GM18907 (cell line): Measurements from ENCODE around the gene RHOF.

Experiments
- ATAC-seq: cut with Tn5 transposase; IDR thresholded peaks from one replicate; pipeline ENCODE4 v1.9.1; 2021; ENCODE audit warnings: mild to moderate bottlenecking, moderate library complexity; ENCODE audit not compliant: unreplicated experiment

RHOF gene

GRCh38 chr12:121820056-121820455, 26.6 kb upstream of the RHOF start:
- no peak for ATAC-seq

DNA sequence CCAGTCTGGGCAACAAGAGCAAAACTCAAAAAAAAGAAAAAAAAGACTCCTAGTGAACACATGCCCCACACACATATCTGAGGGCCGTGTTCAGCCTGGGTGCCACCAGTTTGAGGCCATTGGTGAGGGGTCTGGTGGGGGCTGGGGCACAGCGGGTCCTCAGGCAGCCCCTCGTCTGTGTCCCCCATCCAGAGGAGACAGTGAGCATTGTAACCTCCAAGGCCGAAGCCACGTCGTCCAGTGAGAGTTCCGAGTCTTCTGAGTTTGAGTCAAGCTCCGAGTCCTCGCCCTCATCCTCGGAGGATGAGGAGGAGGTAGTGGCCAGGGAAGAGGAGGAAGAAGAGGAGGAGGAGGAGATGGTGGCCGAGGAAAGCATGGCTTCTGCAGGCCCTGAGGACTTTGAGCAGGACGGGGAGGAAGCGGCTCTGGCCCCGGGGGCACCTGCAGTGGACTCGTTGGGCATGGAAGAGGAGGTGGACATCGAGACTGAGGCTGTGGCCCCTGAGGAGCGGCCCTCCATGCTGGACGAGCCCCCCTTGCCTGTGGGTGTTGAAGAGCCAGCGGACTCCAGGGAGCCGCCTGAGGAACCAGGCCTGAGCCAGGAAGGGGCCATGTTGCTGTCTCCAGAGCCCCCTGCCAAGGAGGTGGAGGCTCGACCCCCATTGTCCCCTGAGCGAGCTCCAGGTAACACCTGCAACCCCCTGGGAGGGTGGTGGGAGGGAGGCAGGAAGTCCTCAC, 25.9 kb upstream of the RHOF start:
- ATAC-seq: no peak

- ATAC-seq: no peak
Measured at GRCh38 chr12:121817648-121818043, 24.2 kb upstream of the RHOF start.

DNA sequence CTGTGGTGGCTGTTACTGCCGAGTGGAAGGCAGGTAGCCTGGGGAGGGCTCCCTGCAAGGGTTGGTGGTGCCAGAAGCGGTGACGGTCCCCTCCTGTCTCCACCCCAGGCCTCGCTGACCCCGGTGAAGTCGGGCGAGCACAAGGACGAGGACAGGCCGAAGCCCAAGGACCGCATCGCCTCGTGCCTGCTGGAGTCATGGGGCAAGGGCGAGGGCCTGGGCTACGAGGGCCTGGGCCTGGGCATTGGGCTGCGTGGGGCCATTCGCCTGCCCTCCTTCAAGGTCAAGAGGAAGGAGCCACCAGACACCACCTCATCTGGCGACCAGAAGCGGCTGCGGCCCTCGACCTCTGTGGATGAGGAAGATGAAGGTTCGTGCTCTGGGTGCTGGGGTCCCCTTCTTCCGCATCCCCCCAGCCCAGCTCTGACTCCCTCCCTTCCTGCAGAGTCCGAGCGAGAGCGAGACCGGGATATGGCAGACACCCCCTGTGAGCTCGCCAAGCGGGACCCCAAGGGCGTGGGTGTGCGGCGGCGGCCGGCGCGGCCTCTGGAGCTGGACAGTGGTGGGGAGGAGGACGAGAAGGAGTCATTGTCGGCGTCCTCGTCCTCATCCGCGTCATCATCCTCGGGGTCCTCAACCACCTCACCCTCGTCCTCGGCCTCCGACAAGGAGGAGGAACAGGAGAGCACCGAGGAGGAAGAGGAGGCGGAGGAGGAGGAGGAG, 23.6 kb upstream of the RHOF start:
- ATAC-seq: no peak

DNA sequence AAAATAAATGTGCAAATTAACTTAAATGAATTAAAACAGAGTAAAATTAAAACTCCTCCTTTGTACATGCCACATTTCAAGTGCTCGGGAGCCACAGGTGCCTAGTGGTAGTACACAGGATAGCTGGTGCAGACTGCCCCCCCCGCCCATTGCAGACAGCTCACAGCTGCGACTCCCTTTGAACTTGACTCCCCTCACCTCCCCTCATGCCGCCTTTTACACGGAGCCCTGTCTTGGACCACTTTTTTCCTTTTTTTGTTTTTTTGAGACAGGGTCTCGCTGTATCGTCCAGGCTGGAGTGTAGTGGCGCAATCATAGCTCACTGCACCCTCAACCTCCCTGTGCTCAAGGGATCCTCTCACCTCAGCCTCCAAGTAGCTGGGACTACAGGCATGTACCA, 21.8 kb upstream of the RHOF start:
- no peak for ATAC-seq

DNA sequence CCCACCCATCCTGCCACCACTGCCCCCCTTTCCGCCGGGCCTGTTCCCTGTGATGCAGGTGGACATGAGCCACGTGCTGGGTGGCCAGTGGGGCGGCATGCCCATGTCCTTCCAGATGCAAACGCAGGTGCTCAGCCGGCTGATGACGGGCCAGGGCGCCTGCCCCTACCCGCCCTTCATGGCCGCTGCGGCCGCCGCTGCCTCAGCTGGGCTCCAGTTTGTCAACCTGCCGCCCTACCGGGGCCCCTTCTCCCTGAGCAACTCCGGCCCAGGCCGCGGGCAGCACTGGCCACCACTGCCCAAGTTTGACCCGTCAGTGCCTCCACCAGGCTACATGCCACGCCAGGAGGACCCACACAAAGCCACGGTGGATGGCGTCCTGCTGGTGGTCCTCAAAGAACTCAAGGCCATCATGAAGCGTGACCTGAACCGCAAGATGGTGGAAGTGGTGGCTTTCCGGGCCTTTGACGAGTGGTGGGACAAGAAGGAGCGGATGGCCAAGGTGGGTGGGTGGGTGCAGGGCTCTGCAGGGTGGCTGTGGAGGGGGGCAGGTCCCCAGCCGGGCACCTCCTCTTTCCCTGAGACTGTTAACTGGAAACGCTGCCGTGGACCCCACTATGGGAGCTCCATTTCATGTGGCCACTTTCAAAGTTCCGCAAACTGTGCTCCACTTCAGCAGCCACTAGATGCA, 21.1 kb upstream of the RHOF start:
- no peak for ATAC-seq

GRCh38 chr12:121813951-121814350, 20.5 kb upstream of the RHOF start:
- no peak for ATAC-seq

- no peak for ATAC-seq
Measured at GRCh38 chr12:121812921-121813896, 19.7 kb upstream of the RHOF start.

DNA sequence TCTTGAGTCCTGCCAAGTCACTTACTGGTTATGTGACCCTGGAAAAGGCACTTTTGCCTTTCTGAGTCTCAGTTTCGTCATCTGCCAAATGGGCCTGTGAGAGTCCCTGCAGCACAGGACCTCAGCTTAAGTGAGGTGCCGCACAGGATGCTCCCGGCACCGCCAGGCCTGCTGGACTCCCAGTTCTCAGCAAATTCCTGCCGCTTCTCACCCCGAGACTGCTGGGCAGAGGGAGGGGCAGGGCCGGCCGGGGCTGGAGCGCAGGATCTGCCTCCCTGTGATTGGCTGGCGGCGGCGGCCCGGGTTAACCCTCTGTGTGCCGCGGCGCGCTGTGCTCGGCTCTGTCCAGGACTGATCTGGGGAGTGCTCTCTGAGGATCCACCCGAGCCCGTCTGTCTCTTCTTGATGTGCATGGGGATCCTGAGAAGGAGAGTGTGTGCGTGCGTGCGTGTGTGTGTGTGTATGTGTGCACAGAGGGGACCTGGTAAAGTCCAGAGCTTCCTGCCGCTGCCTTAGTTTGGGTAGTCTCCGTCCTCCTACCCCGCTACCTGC, 18.9 kb upstream of the RHOF start:
- ATAC-seq: no peak

DNA sequence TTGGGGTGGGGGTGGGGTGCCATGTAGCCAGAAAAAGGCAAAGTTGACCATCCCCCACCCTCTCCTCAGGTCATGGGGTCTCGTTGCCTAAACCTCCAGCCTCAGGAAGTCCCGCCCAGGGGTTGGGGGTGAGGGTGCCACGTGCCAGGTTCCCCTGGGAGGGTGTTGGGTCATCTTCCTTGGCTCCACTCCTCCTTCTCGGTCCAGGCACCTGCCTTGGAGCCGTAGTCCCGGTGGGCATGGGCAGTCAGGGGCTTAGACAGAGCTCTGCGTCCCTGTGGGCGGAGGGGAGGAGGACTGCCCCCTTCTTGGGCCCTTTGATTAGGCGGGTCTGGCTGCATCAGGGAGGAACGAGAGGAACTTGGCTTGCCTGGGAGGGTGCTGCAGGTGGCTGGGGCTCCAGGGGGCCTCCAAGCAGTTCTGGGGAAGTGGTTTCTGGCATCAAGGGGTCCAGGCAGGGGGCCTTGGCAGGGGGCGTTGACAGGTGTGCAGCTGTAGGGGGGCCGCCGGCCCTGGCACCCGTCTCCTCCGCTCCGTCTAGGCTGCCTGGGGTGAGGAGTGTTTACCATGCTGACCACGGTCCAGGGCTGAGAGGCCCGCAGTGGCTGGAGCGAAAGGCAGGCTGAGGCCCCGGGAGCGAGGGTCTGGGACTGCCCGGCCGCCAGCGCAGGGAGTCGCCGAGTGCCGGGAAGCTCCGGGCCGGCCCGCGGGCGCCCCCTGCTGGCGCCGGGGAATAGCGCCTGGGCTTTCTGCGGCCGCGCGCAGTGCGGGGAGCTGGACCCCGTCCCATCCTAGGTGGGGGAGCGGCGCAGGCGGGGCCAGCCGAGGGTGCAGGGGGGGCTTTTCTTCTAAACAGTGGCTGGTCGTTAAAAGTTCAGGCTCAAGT, 18.2 kb upstream of the RHOF start:
- peak; percentile 59 for ATAC-seq

DNA sequence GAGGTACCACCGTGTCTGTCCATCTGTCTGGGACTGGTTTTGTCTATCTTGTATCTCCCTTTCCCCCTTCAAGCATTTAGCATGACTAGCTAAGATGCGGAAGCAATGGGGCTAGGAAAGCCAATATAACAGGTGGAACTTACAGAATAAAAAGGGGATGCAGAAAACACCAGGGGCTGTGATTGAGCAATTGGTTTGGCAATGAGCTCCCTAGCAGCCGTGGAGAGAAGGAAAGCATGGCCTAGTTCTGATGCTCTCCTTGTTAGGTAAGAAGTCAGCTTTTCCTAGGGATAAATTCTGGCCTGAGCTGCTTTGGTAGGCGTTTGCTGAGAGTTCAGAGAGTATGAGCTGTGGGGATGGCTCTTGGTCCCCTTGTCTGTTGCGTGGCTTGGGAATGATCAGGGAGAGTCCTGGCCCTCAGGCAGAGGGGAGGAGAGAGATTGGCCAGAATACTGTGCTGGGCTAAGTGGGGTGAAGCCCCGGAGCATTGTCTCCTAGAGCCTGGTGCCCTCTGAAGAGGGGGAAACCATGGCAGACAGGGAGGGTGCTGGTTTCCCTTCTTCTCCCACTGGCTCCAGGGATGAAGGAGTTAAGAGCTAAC, 17.4 kb upstream of the RHOF start:
- ATAC-seq: no peak

GRCh38 chr12:121810234-121810817, 16.8 kb upstream of the RHOF start:
- ATAC-seq: no peak

GRCh38 chr12:121809712-121810116, 16.2 kb upstream of the RHOF start:
- ATAC-seq: no peak

DNA sequence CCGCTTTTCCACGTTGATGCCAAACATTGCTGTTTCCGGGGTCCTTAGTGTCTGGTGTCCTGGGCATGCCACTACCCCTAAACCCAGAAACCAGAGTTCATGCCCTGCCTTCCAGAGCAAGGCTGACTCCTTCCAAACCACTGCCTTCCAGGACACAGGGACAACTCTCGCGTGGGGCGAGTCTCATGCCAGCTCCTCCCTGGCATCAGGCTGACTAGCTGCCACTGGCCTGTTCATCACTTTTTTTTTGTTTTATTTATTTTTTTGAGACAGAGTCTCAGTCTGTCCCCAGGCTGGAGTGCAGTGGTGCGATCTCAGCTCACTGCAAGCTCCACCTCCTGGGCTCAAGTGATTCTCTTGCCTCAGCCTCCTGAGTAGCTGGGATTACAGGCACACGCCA, 15.1 kb upstream of the RHOF start:
- no peak for ATAC-seq

GRCh38 chr12:121807642-121808347, 14.3 kb upstream of the RHOF start:
- no peak for ATAC-seq

- ATAC-seq: no peak
Measured at GRCh38 chr12:121806546-121807423, 13.3 kb upstream of the RHOF start.

DNA sequence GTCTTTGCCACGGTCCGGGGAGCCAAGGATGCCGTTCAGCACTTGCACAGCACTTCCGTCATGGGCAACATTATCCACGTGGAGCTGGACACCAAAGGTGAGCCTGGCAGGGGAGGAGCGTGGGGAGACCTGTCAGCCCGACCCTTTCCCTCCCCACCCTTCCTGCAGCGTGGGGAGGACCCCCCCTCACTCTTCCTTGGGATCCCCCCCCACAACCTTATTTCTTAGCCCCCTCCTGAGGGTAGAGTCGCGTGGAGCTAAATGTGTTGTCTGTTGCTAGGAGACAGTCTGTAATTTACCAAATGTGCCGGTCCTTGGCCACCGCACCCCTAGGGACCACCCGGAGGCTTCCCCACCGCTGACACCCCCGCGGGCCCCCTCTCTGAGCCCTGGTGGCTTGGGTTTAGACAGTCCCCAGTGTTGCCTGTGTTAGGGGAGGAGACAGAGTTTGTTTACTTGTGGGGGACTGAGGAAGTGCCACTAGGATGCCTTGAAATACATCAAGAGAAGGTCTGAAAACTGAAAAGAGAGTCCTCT, 12.6 kb upstream of the RHOF start:
- no peak for ATAC-seq
